Activated T-cell treated with anti-CD3 and anti-CD28 coated beads, Interleukin-2, amount 50 U/mL, for 72 hours (primary cell): ENCODE results near the gene BMP7. TPM values are rescaled to one million over a fixed set of nuclear protein-coding genes. Genes with fewer than 3 reads are reported as not detected.

Source experiments
- ATAC-seq, 2 donors: fragments of 150-1000 bp; cut with Tn5 transposase; replicated peaks in 1 of 2; 2 replicates each; pipeline ENCODE4 v1.10.0; 2021; ENCODE audit warnings: moderate library complexity in 2 of 2, mild to moderate bottlenecking in 1 of 2
- DNase-seq, 2 donors: peaks; one replicate each; pipeline ENCODE4 v3.0.0; 2021 to 2022; ENCODE audit warnings: mixed read lengths in 1 of 2
- H3K27ac Mint-ChIP-seq: one replicate; pipeline ENCODE4 v1.8.0; 2022; ENCODE audit warnings: mild to moderate bottlenecking, moderate library complexity, mixed read lengths
- H3K27me3 Mint-ChIP-seq: one replicate; pipeline ENCODE4 v1.8.0; 2022; ENCODE audit warnings: low read depth, mixed read lengths
- H3K36me3 Mint-ChIP-seq, 2 donors: one replicate each; pipeline ENCODE4 v1.8.0; 2022; ENCODE audit warnings: mixed read lengths in 2 of 2, mild to moderate bottlenecking in 1 of 2; ENCODE audit not compliant: insufficient read depth in 2 of 2
- H3K4me1 Mint-ChIP-seq: one replicate; pipeline ENCODE4 v1.8.0; 2022; ENCODE audit warnings: low read depth, mixed read lengths
- H3K4me3 Mint-ChIP-seq, 2 donors: one replicate each; pipeline ENCODE4 v1.8.0; 2022; ENCODE audit warnings: mild to moderate bottlenecking in 2 of 2, mixed read lengths in 2 of 2, moderate library complexity in 2 of 2
- H3K9me3 Mint-ChIP-seq, 2 donors: one replicate each; pipeline ENCODE4 v1.8.0; 2022; ENCODE audit warnings: mixed read lengths in 2 of 2
- total RNA-seq, 2 donors: library from RNA; stranded (reverse); gene quantifications; one replicate each; pipeline ENCODE4 v1.2.3, GENCODE V29; 2022

The BMP7 gene
- total RNA-seq, 2 donors from 2014 or later = 0.31 to 0.39 TPM

GRCh38 chr20:57294550-57294949, 28.1 kb upstream of the BMP7 start:
- H3K9me3 Mint-ChIP-seq = no peaks in the 10 kb centered on the region
- peaks cover 19% of the 10 kb centered on the region for H3K27me3 Mint-ChIP-seq
- H3K4me3 Mint-ChIP-seq = no peak overlapping the region
- no peak overlapping the region for H3K27ac Mint-ChIP-seq
- ATAC-seq (no peak), DNase-seq (no peak)
- no peaks in the 10 kb centered on the region for H3K36me3 Mint-ChIP-seq
- H3K4me1 Mint-ChIP-seq = no peaks in the 10 kb centered on the region

- DNase-seq (no peak), ATAC-seq (no peak)
- peaks cover 19% of the 10 kb centered on the region for H3K27me3 Mint-ChIP-seq
- H3K27ac Mint-ChIP-seq = no peak overlapping the region
- H3K4me3 Mint-ChIP-seq = no peak overlapping the region
- H3K36me3 Mint-ChIP-seq = no peaks in the 10 kb centered on the region
- H3K4me1 Mint-ChIP-seq = no peaks in the 10 kb centered on the region
- H3K9me3 Mint-ChIP-seq = no peaks in the 10 kb centered on the region
These were observed 27.6 kb upstream of the BMP7 start for GRCh38 chr20:57293995-57294394.

GRCh38 chr20:57292611-57293010, 26.2 kb upstream of the BMP7 start:
- Mint-ChIP-seq H3K4me1 (no peaks in the 10 kb centered on the region), H3K9me3 (no peaks in the 10 kb centered on the region), H3K27ac (no peak overlapping the region), H3K4me3 (no peak overlapping the region), H3K27me3 (peaks cover 28% of the 10 kb centered on the region), H3K36me3 (no peaks in the 10 kb centered on the region)
- no peak for ATAC-seq
- DNase-seq = no peak

GRCh38 chr20:57291694-57292093, 25.3 kb upstream of the BMP7 start:
- no peak for ATAC-seq
- no peak for DNase-seq
- Mint-ChIP-seq H3K9me3 (no peaks in the 10 kb centered on the region), H3K27ac (no peak overlapping the region), H3K4me1 (no peaks in the 10 kb centered on the region), H3K36me3 (no peaks in the 10 kb centered on the region), H3K4me3 (no peak overlapping the region), H3K27me3 (peaks cover 36% of the 10 kb centered on the region)

- DNase-seq = no peak
- H3K27me3 Mint-ChIP-seq = peaks cover 43% of the 10 kb centered on the region
- no peak for ATAC-seq
These were observed 24.6 kb upstream of the BMP7 start for GRCh38 chr20:57291003-57291402.

GRCh38 chr20:57290178-57290484, 23.7 kb upstream of the BMP7 start:
- Mint-ChIP-seq H3K9me3 (no peaks in the 10 kb centered on the region), H3K36me3 (no peaks in the 10 kb centered on the region), H3K27me3 (peaks cover 45% of the 10 kb centered on the region), H3K4me3 (no peak overlapping the region), H3K4me1 (no peaks in the 10 kb centered on the region), H3K27ac (no peak overlapping the region)
- DNase-seq (no peak), ATAC-seq (no peak)

More at GRCh38 chr20:57291003-57291402, 24.6 kb upstream of the BMP7 start:
- H3K4me1 Mint-ChIP-seq = no peaks in the 10 kb centered on the region
- H3K27ac Mint-ChIP-seq = no peak overlapping the region
- H3K9me3 Mint-ChIP-seq = no peaks in the 10 kb centered on the region
- no peaks in the 10 kb centered on the region for H3K36me3 Mint-ChIP-seq
- H3K4me3 Mint-ChIP-seq = no peak overlapping the region

- ATAC-seq (no peak), DNase-seq (no peak)
- no peaks in the 10 kb centered on the region for H3K9me3 Mint-ChIP-seq
- H3K27me3 Mint-ChIP-seq = peaks cover 45% of the 10 kb centered on the region
- no peaks in the 10 kb centered on the region for H3K4me1 Mint-ChIP-seq
- no peaks in the 10 kb centered on the region for H3K36me3 Mint-ChIP-seq
- no peak overlapping the region for H3K27ac Mint-ChIP-seq
- no peak overlapping the region for H3K4me3 Mint-ChIP-seq
These were observed 23.1 kb upstream of the BMP7 start for GRCh38 chr20:57289391-57290177.

- Mint-ChIP-seq H3K27ac (no peak overlapping the region), H3K27me3 (peaks cover 52% of the 10 kb centered on the region)
These were observed 22.3 kb upstream of the BMP7 start for GRCh38 chr20:57288651-57289277.

GRCh38 chr20:57287901-57288300, 21.5 kb upstream of the BMP7 start:
- peaks cover 60% of the 10 kb centered on the region for H3K27me3 Mint-ChIP-seq
- no peaks in the 10 kb centered on the region for H3K36me3 Mint-ChIP-seq
- no peak overlapping the region for H3K4me3 Mint-ChIP-seq
- no peaks in the 10 kb centered on the region for H3K4me1 Mint-ChIP-seq
- H3K27ac Mint-ChIP-seq = no peak overlapping the region
- no peak for ATAC-seq
- no peaks in the 10 kb centered on the region for H3K9me3 Mint-ChIP-seq
- no peak for DNase-seq

More at GRCh38 chr20:57288651-57289277, 22.3 kb upstream of the BMP7 start:
- no peaks in the 10 kb centered on the region for H3K4me1 Mint-ChIP-seq
- H3K4me3 Mint-ChIP-seq = no peak overlapping the region
- ATAC-seq (no peak), DNase-seq (no peak)
- no peaks in the 10 kb centered on the region for H3K36me3 Mint-ChIP-seq
- H3K9me3 Mint-ChIP-seq = no peaks in the 10 kb centered on the region

GRCh38 chr20:57287007-57287880, 20.8 kb upstream of the BMP7 start:
- Mint-ChIP-seq H3K9me3 (no peaks in the 10 kb centered on the region), H3K36me3 (no peaks in the 10 kb centered on the region), H3K4me3 (no peak overlapping the region), H3K27me3 (peaks cover 65% of the 10 kb centered on the region), H3K4me1 (no peaks in the 10 kb centered on the region), H3K27ac (no peak overlapping the region)
- ATAC-seq (no peak), DNase-seq (no peak)

- Mint-ChIP-seq H3K27ac (no peak overlapping the region), H3K9me3 (no peaks in the 10 kb centered on the region), H3K4me3 (no peak overlapping the region), H3K36me3 (no peaks in the 10 kb centered on the region), H3K27me3 (peaks cover 46% of the 10 kb centered on the region), H3K4me1 (no peaks in the 10 kb centered on the region)
- DNase-seq = no peak
- no peak for ATAC-seq
These were observed 17.4 kb upstream of the BMP7 start for GRCh38 chr20:57283860-57284259.

GRCh38 chr20:57282670-57283361, 16.4 kb upstream of the BMP7 start:
- ATAC-seq (no peak), DNase-seq (no peak)
- Mint-ChIP-seq H3K9me3 (no peaks in the 10 kb centered on the region), H3K4me3 (no peak overlapping the region), H3K4me1 (no peaks in the 10 kb centered on the region), H3K36me3 (no peaks in the 10 kb centered on the region), H3K27me3 (peaks cover 39% of the 10 kb centered on the region), H3K27ac (no peak overlapping the region)

GRCh38 chr20:57281900-57282299, 15.5 kb upstream of the BMP7 start:
- Mint-ChIP-seq H3K27ac (no peak overlapping the region), H3K27me3 (peaks cover 34% of the 10 kb centered on the region), H3K9me3 (no peaks in the 10 kb centered on the region), H3K36me3 (no peaks in the 10 kb centered on the region), H3K4me1 (no peaks in the 10 kb centered on the region), H3K4me3 (no peak overlapping the region)
- DNase-seq (no peak), ATAC-seq (no peak)
